ENCODE measurements around the gene ZNF195.
"Not testable (repeated sequence)": the region's sequence is repeated elsewhere in the genome, so short reads cannot be mapped to it uniquely, and the experiment has no call there.

ZNF195 gene

GRCh38 chr11:3398509-3398908 is 19.6 kb upstream of the ZNF195 start:
- not testable (repeated sequence) for H3K9ac ChIP-seq (ENCODE audit: insufficient read length, low read depth); H3K4me3 ChIP-seq (ENCODE audit: insufficient read length, low read depth); H3K36me3 ChIP-seq (ENCODE audit: insufficient read depth, insufficient read length, low read length); DNase-seq (ENCODE audit: low read depth, low spot score); H3K4me1 ChIP-seq (ENCODE audit: insufficient read depth, insufficient read length); H3K27me3 ChIP-seq (ENCODE audit: insufficient read depth, insufficient read length)
- peaks cover 14% of the 10 kb centered on the region; the same call in 1 of the 2 replicates for H3K9me3 ChIP-seq (ENCODE audit: insufficient read depth, low read length)

- H3K36me3 ChIP-seq (ENCODE audit: insufficient read depth, insufficient read length, low read length); H3K4me1 ChIP-seq (ENCODE audit: insufficient read depth, insufficient read length); H3K4me3 ChIP-seq (ENCODE audit: insufficient read length, low read depth); DNase-seq (ENCODE audit: low read depth, low spot score); H3K27me3 ChIP-seq (ENCODE audit: insufficient read depth, insufficient read length); H3K9ac ChIP-seq (ENCODE audit: insufficient read length, low read depth): not testable (repeated sequence)
- H3K9me3 ChIP-seq (ENCODE audit: insufficient read depth, low read length) = peaks cover 14% of the 10 kb centered on the region; the same call in 1 of the 2 replicates
These were observed 19.2 kb upstream of the ZNF195 start for GRCh38 chr11:3398106-3398505.

GRCh38 chr11:3397210-3397609 is 18.3 kb upstream of the ZNF195 start:
- not testable (repeated sequence) for DNase-seq (ENCODE audit: low read depth, low spot score); H3K27me3 ChIP-seq (ENCODE audit: insufficient read depth, insufficient read length); H3K9ac ChIP-seq (ENCODE audit: insufficient read length, low read depth); H3K4me3 ChIP-seq (ENCODE audit: insufficient read length, low read depth); H3K36me3 ChIP-seq (ENCODE audit: insufficient read depth, insufficient read length, low read length); H3K4me1 ChIP-seq (ENCODE audit: insufficient read depth, insufficient read length)
- peaks cover 11% of the 10 kb centered on the region; the same call in 1 of the 2 replicates for H3K9me3 ChIP-seq (ENCODE audit: insufficient read depth, low read length)

GRCh38 chr11:3395468-3395867 is 16.5 kb upstream of the ZNF195 start:
- H3K9me3 ChIP-seq (ENCODE audit: insufficient read depth, low read length); H3K36me3 ChIP-seq (ENCODE audit: insufficient read depth, insufficient read length, low read length); H3K9ac ChIP-seq (ENCODE audit: insufficient read length, low read depth); H3K27me3 ChIP-seq (ENCODE audit: insufficient read depth, insufficient read length); H3K4me1 ChIP-seq (ENCODE audit: insufficient read depth, insufficient read length); H3K4me3 ChIP-seq (ENCODE audit: insufficient read length, low read depth); DNase-seq (ENCODE audit: low read depth, low spot score): not testable (repeated sequence)

- not testable (repeated sequence) for H3K4me1 ChIP-seq (ENCODE audit: insufficient read depth, insufficient read length); H3K4me3 ChIP-seq (ENCODE audit: insufficient read length, low read depth); H3K36me3 ChIP-seq (ENCODE audit: insufficient read depth, insufficient read length, low read length); H3K27me3 ChIP-seq (ENCODE audit: insufficient read depth, insufficient read length); DNase-seq (ENCODE audit: low read depth, low spot score); H3K9me3 ChIP-seq (ENCODE audit: insufficient read depth, low read length); H3K9ac ChIP-seq (ENCODE audit: insufficient read length, low read depth)
These were observed 16.0 kb upstream of the ZNF195 start for GRCh38 chr11:3394956-3395355.

- not testable (repeated sequence) for H3K27me3 ChIP-seq (ENCODE audit: insufficient read depth, insufficient read length); H3K4me3 ChIP-seq (ENCODE audit: insufficient read length, low read depth); H3K9me3 ChIP-seq (ENCODE audit: insufficient read depth, low read length); H3K36me3 ChIP-seq (ENCODE audit: insufficient read depth, insufficient read length, low read length); H3K4me1 ChIP-seq (ENCODE audit: insufficient read depth, insufficient read length); H3K9ac ChIP-seq (ENCODE audit: insufficient read length, low read depth); DNase-seq (ENCODE audit: low read depth, low spot score)
These were observed 14.5 kb upstream of the ZNF195 start for GRCh38 chr11:3393450-3393849.

- TF ChIP-seq ZNF274 (IDR thresholded peaks at IDR 0.05; ENCODE audit: low read depth, low read length) (no peak), YY1 (IDR thresholded peaks at IDR 0.05; ENCODE audit: insufficient read depth, insufficient read length) (no peak), SUZ12 (IDR thresholded peaks at IDR 0.05; ENCODE audit: extremely low read depth, insufficient read depth, insufficient read length) (no peak)
- H3K36me3 ChIP-seq (ENCODE audit: insufficient read depth, insufficient read length, low read length) = peaks cover under 1% of the 10 kb centered on the region
- no peaks in the 10 kb centered on the region for H3K4me1 ChIP-seq (ENCODE audit: insufficient read depth, insufficient read length)
- no peaks in the 10 kb centered on the region for H3K27me3 ChIP-seq (ENCODE audit: insufficient read depth, insufficient read length)
- DNase-seq (ENCODE audit: low read depth, low spot score) = no peak
- H3K9ac ChIP-seq (ENCODE audit: insufficient read length, low read depth) = no peak overlapping the region
- H3K9me3 ChIP-seq (ENCODE audit: insufficient read depth, low read length) = no peaks in the 10 kb centered on the region; the same call in 1 of the 2 replicates
- H3K4me3 ChIP-seq (ENCODE audit: insufficient read length, low read depth) = no peak overlapping the region
These were observed 3.8 kb upstream of the ZNF195 start for GRCh38 chr11:3382613-3383285.

GRCh38 chr11:3381794-3382193 is 2.8 kb upstream of the ZNF195 start:
- no peaks in the 10 kb centered on the region for H3K4me1 ChIP-seq (ENCODE audit: insufficient read depth, insufficient read length)
- H3K9me3 ChIP-seq (ENCODE audit: insufficient read depth, low read length) = peaks cover 9% of the 10 kb centered on the region; the same call in 1 of the 2 replicates
- H3K9ac ChIP-seq (ENCODE audit: insufficient read length, low read depth) = no peak overlapping the region
- no peak overlapping the region for H3K4me3 ChIP-seq (ENCODE audit: insufficient read length, low read depth)
- DNase-seq (ENCODE audit: low read depth, low spot score) = no peak
- H3K36me3 ChIP-seq (ENCODE audit: insufficient read depth, insufficient read length, low read length) = peaks cover 11% of the 10 kb centered on the region
- H3K27me3 ChIP-seq (ENCODE audit: insufficient read depth, insufficient read length) = no peaks in the 10 kb centered on the region
- no peak for TF ChIP-seq ZNF274 (IDR thresholded peaks at IDR 0.05; ENCODE audit: low read depth, low read length)
- no peak for TF ChIP-seq YY1 (IDR thresholded peaks at IDR 0.05; ENCODE audit: insufficient read depth, insufficient read length)
